ENCODE results near the gene SKA2. TPM values are rescaled to one million over a fixed set of nuclear protein-coding genes. Genes with fewer than 3 reads are reported as not detected.

SKA2 gene
- total RNA-seq, 1 experiment from 2014 or later = 119 TPM

- no peaks in the 10 kb centered on the region for H3K36me3 ChIP-seq (ENCODE audit: control insufficient read depth, insufficient read depth, low read length)
- H3K27me3 ChIP-seq (replicated peaks; ENCODE audit: control insufficient read depth, insufficient read depth, low read length) = no peaks in the 10 kb centered on the region
- H3K36me3 Mint-ChIP-seq (ENCODE audit: insufficient read depth, unreplicated experiment) = peaks cover 9% of the 10 kb centered on the region
- ChIA-PET CTCF (no interaction called here), POLR2A (interaction anchor here (0.5 kb wide), 1 partner anchor 53 kb away, joined by 3 read pairs; no protein-coding TSS in a partner anchor)
- intact Hi-C loops (cut with micrococcal nuclease; ENCODE audit: unreplicated experiment) = no loop called here
- H3K4me1 Mint-ChIP-seq (ENCODE audit: low read depth, unreplicated experiment) = peaks cover 20% of the 10 kb centered on the region
- no peaks in the 10 kb centered on the region for H3K9me3 Mint-ChIP-seq (ENCODE audit: unreplicated experiment)
- H3K4me1 ChIP-seq = peaks cover 20% of the 10 kb centered on the region
- no peak overlapping the region for H3K4me3 ChIP-seq (ENCODE audit: low read depth, low read length)
- TF ChIP-seq CTCF (IDR thresholded peaks at IDR 0.05; ENCODE audit: insufficient read depth in 1 of 2, low read depth in 1 of 2, low read length in 1 of 2, severe bottlenecking in 1 of 2, unreplicated experiment in 1 of 2) = no peak
- H3K4me3 Mint-ChIP-seq (ENCODE audit: unreplicated experiment) = no peak overlapping the region
- H3K27ac Mint-ChIP-seq (ENCODE audit: unreplicated experiment) = no peak overlapping the region
- no peaks in the 10 kb centered on the region for H3K27me3 Mint-ChIP-seq (ENCODE audit: insufficient read depth, unreplicated experiment)
- no peak for DNase-seq
- H3K9me3 ChIP-seq = no peaks in the 10 kb centered on the region
- BruUV-seq (replicated peaks) = no TSS peak
Observed at GRCh38 chr17:59149841-59150511, 5.0 kb downstream of the SKA2 start.

- no peaks in the 10 kb centered on the region for H3K9me3 Mint-ChIP-seq (ENCODE audit: unreplicated experiment)
- no peak for TF ChIP-seq CTCF (IDR thresholded peaks at IDR 0.05; ENCODE audit: insufficient read depth in 1 of 2, low read depth in 1 of 2, low read length in 1 of 2, severe bottlenecking in 1 of 2, unreplicated experiment in 1 of 2)
- Histone ChIP-seq H3K36me3 (ENCODE audit: control insufficient read depth, insufficient read depth, low read length) (no peaks in the 10 kb centered on the region), H3K27me3 (replicated peaks; ENCODE audit: control insufficient read depth, insufficient read depth, low read length) (no peaks in the 10 kb centered on the region), H3K9me3 (no peaks in the 10 kb centered on the region), H3K4me3 (ENCODE audit: low read depth, low read length) (no peak overlapping the region), H3K4me1 (peaks cover 20% of the 10 kb centered on the region)
- peaks cover 18% of the 10 kb centered on the region for H3K36me3 Mint-ChIP-seq (ENCODE audit: insufficient read depth, unreplicated experiment)
- H3K27me3 Mint-ChIP-seq (ENCODE audit: insufficient read depth, unreplicated experiment) = no peaks in the 10 kb centered on the region
- no TSS peak for BruUV-seq (replicated peaks)
- intact Hi-C loops (cut with micrococcal nuclease; ENCODE audit: unreplicated experiment) = no loop called here
- peaks cover 20% of the 10 kb centered on the region for H3K4me1 Mint-ChIP-seq (ENCODE audit: low read depth, unreplicated experiment)
- no peak for DNase-seq
- POLR2A ChIA-PET = no interaction called here
- CTCF ChIA-PET = no interaction called here
- no peak overlapping the region for H3K4me3 Mint-ChIP-seq (ENCODE audit: unreplicated experiment)
- no peak overlapping the region for H3K27ac Mint-ChIP-seq (ENCODE audit: unreplicated experiment)
Observed at GRCh38 chr17:59149051-59149450, 5.9 kb downstream of the SKA2 start.

GRCh38 chr17:59145571-59146096 is 9.4 kb downstream of the SKA2 start:
- H3K4me3 ChIP-seq (ENCODE audit: low read depth, low read length) = no peak overlapping the region
- no peak overlapping the region for H3K27ac Mint-ChIP-seq (ENCODE audit: unreplicated experiment)
- CTCF ChIA-PET = no interaction called here

More at GRCh38 chr17:59145571-59146096, 9.4 kb downstream of the SKA2 start:
- no TSS peak for BruUV-seq (replicated peaks)
- intact Hi-C loops (cut with micrococcal nuclease; ENCODE audit: unreplicated experiment) = no loop called here
- Mint-ChIP-seq H3K36me3 (ENCODE audit: insufficient read depth, unreplicated experiment) (peaks cover 37% of the 10 kb centered on the region), H3K9me3 (ENCODE audit: unreplicated experiment) (no peaks in the 10 kb centered on the region), H3K4me1 (ENCODE audit: low read depth, unreplicated experiment) (no peaks in the 10 kb centered on the region), H3K4me3 (ENCODE audit: unreplicated experiment) (no peak overlapping the region), H3K27me3 (ENCODE audit: insufficient read depth, unreplicated experiment) (no peaks in the 10 kb centered on the region)
- Histone ChIP-seq H3K9me3 (no peaks in the 10 kb centered on the region), H3K4me1 (no peaks in the 10 kb centered on the region), H3K36me3 (ENCODE audit: control insufficient read depth, insufficient read depth, low read length) (no peaks in the 10 kb centered on the region), H3K27me3 (replicated peaks; ENCODE audit: control insufficient read depth, insufficient read depth, low read length) (no peaks in the 10 kb centered on the region)
- TF ChIP-seq CTCF (IDR thresholded peaks at IDR 0.05; ENCODE audit: insufficient read depth in 1 of 2, low read depth in 1 of 2, low read length in 1 of 2, severe bottlenecking in 1 of 2, unreplicated experiment in 1 of 2) = no peak
- POLR2A ChIA-PET = interaction anchor here (0.6 kb wide), 1 partner anchor 8 kb away, joined by 5 read pairs; no protein-coding TSS in a partner anchor
- DNase-seq = no peak

Data from Caco-2 (cell line).